GM12801 (cell line): ENCODE measurements around the gene DHRS9.

Source experiments
- TF ChIP-seq, protein P1 (sequence below): IDR thresholded peaks from one replicate; pipeline ENCODE4 v1.5.1; 2011; ENCODE audit warnings: control low read depth; ENCODE audit not compliant: insufficient read length; ENCODE audit errors: extremely low read depth

Gene DHRS9

DNA sequence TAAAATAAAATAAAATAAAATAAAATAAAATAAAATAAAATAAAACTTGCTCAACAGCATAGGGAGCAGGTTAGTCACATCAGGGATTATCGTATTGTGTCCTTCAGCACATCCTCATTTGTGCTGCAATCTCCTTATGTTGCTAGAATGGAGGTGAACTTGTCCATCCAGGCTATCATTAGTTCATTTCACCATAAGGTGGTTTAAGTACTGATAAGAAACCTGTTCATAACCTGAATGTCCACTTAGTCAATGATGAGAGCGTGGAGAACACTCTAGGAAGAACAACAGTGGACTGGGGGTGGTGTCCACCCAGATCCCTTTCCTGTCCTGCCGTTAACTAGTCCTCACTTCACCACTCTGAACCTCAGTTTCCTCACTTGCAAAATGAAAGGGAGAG is 21.9 kb downstream of the DHRS9 start:
- TF ChIP-seq, protein P1, sequence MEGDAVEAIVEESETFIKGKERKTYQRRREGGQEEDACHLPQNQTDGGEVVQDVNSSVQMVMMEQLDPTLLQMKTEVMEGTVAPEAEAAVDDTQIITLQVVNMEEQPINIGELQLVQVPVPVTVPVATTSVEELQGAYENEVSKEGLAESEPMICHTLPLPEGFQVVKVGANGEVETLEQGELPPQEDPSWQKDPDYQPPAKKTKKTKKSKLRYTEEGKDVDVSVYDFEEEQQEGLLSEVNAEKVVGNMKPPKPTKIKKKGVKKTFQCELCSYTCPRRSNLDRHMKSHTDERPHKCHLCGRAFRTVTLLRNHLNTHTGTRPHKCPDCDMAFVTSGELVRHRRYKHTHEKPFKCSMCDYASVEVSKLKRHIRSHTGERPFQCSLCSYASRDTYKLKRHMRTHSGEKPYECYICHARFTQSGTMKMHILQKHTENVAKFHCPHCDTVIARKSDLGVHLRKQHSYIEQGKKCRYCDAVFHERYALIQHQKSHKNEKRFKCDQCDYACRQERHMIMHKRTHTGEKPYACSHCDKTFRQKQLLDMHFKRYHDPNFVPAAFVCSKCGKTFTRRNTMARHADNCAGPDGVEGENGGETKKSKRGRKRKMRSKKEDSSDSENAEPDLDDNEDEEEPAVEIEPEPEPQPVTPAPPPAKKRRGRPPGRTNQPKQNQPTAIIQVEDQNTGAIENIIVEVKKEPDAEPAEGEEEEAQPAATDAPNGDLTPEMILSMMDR: no peak

DNA sequence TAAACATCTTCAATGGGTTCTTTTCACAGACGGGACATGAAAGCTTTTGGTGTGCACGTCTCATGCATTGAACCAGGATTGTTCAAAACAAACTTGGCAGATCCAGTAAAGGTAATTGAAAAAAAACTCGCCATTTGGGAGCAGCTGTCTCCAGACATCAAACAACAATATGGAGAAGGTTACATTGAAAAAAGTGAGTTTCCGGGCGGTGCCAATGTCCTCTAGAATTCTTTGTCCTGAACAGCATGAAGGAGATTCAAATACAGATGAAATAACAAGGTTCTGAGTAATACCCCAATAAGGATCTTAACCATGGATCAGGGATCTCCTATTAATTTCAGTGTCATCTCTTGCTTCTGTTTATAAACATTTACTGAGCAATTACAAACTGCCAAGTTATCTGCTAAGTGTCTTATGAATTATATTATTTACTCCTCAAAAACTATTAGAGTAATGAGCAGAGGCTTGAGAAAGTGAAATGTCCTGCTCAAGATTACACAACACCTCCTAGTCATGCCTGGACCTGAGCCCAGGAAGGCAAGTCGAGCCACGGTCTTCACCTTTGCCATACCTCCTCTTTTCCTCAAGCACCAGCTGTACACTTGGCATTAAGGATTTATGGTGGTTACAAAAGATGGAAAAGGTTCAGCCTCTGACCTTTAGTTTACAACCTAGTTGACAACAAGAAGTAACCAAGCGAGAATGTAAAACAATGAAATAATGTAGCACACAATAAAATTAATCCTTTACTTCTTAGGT is 22.6 kb downstream of the DHRS9 start:
- TF ChIP-seq, protein P1: no peak

DNA sequence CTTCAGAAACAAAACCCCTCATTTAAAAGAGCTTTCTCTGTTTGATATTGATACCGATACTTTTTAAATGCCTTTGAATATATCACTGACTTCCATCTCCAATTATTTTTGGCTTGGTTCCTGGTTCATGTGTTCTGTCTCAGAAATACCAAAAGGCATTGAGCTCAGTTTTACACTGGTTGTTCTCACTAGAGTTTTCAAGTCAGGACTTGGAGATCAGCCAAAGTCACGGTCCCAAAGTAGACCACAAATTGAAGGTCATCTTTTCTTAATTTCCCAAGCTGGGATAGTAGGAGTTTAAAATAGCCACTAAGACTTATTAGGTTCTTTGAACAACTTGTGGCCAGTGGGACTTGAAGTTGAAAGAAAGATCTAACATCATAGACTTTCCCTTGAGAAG is 24.2 kb downstream of the DHRS9 start:
- TF ChIP-seq, protein P1: no peak

DNA sequence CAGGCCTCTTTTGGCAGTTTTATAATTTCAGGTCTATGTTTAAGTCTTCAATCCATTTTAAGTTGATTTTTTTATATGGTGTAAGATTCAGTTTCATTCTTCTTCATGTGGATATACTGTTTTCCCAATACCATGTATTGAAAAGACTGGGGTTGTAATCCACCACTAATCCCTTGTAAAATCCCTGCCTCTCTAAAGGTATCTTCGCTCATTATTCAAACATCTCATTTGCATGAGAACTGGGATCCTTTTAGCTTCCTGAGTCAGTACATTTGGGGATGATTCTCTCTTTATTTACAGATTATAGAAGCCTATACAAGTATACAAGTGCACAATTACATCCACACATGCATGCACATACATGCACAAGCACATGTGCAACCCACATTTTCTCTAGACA is 25.3 kb downstream of the DHRS9 start:
- TF ChIP-seq, protein P1: no peak

DNA sequence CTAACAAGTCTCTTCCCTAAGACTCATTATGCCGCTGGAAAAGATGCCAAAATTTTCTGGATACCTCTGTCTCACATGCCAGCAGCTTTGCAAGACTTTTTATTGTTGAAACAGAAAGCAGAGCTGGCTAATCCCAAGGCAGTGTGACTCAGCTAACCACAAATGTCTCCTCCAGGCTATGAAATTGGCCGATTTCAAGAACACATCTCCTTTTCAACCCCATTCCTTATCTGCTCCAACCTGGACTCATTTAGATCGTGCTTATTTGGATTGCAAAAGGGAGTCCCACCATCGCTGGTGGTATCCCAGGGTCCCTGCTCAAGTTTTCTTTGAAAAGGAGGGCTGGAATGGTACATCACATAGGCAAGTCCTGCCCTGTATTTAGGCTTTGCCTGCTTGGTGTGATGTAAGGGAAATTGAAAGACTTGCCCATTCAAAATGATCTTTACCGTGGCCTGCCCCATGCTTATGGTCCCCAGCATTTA is 26.3 kb downstream of the DHRS9 start:
- TF ChIP-seq, protein P1: no peak

DNA sequence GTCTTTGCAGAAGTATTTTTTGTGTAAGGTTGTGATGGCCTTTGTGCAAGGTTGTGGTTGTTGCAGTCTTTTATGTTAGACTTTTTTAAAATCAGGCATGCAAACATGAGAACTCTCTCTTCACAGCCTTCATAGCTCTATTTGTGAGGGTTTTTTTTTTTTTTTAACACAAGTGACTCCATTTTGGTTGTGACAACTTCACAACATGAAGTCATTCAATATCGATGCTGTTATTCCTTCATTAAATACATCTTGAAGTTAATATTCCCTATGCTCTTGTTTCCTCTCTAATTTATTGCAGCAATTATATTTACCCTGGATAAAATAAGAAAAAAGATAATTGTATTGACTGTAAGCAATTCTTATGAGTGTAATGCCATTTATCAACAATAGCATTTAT is 35.5 kb downstream of the DHRS9 start:
- TF ChIP-seq, protein P1: no peak

DNA sequence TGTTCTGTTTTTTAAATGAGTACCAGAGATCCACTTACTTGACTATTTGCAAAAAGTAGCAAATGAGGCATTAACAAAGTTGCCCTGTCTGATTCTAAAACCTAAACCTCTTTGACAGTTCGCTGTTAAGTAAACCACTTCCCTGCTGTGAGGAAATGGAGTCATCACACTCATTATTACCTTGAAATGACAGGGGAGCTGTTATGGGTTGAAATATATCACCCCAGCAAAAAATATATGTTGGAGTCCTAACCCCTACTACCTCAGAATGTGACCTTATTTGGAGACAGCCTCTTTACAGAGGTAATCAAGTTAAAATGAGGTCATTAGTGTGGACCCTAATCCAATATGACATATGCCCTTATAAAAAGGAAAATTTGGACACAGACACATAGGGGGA is 36.1 kb downstream of the DHRS9 start:
- TF ChIP-seq, protein P1: no peak
